Neural cell (in vitro differentiated cells): ENCODE data around the gene SPTSSA.

ENCODE experiments used
- EP300 ChIP-seq: fragments of 450-650 bp; conservative IDR thresholded peaks from 2 replicates; pipeline ENCODE4 v1.6.1; 2014; ENCODE audit warnings: antibody characterized with exemption, mild to moderate bottlenecking, moderate library complexity; ENCODE audit not compliant: poor library complexity, severe bottlenecking
- MXI1 ChIP-seq: fragments of 450-650 bp; conservative IDR thresholded peaks from 2 replicates; pipeline ENCODE4 v1.6.1; 2014; ENCODE audit warnings: antibody characterized with exemption, mild to moderate bottlenecking; ENCODE audit not compliant: poor library complexity, severe bottlenecking
- POLR2AphosphoS5 ChIP-seq: IDR thresholded peaks from 2 replicates; pipeline ENCODE4 v1.6.1; 2012
- RAD21 ChIP-seq: fragments of 450-650 bp; conservative IDR thresholded peaks from 2 replicates; pipeline ENCODE4 v1.6.1; 2014; ENCODE audit warnings: antibody characterized with exemption, mild to moderate bottlenecking, moderate library complexity
- TF ChIP-seq, protein P1 (sequence below): fragments of 450-650 bp; IDR thresholded peaks from 2 replicates; pipeline ENCODE4 v1.5.1; 2014; ENCODE audit warnings: antibody characterized with exemption, mild to moderate bottlenecking, moderate library complexity; ENCODE audit not compliant: poor library complexity, severe bottlenecking
- TF ChIP-seq, protein P2 (sequence below): IDR thresholded peaks from 2 replicates; pipeline ENCODE4 v1.6.1; 2012; ENCODE audit warnings: borderline replicate concordance

DNA sequence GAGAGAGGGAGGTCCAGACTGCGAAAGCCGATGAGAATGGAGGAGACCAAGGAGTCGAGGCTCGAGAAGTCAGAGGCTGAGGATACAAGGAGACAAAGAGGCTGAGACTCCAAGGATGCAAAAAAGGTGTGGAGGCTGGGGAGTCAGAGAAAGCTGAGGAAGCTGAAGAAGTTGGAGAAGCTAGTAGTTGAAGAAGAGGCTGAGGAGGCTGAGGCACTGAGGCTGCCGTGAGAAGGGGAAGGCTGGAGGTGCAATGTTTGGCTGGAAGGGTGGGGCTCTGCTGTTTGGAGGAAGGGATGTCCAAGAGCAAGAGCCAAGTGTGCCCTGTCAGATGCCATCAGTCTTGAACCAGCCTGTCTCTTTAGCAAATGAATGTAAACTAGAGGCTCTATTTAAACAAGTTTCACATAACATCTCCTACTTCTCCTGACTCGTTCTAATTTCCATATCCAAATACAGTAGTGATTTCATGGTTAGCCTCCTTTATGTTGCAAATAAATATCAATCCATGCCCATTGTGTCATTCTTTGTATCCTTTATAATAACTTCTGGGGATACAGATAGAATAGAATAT is 10.8 kb upstream of the SPTSSA start:
- TF ChIP-seq MXI1 (no peak), RAD21 (no peak), EP300 (no peak), POLR2AphosphoS5 (no peak)
- TF ChIP-seq, protein P1, sequence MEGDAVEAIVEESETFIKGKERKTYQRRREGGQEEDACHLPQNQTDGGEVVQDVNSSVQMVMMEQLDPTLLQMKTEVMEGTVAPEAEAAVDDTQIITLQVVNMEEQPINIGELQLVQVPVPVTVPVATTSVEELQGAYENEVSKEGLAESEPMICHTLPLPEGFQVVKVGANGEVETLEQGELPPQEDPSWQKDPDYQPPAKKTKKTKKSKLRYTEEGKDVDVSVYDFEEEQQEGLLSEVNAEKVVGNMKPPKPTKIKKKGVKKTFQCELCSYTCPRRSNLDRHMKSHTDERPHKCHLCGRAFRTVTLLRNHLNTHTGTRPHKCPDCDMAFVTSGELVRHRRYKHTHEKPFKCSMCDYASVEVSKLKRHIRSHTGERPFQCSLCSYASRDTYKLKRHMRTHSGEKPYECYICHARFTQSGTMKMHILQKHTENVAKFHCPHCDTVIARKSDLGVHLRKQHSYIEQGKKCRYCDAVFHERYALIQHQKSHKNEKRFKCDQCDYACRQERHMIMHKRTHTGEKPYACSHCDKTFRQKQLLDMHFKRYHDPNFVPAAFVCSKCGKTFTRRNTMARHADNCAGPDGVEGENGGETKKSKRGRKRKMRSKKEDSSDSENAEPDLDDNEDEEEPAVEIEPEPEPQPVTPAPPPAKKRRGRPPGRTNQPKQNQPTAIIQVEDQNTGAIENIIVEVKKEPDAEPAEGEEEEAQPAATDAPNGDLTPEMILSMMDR, result no peak
- TF ChIP-seq, protein P2, sequence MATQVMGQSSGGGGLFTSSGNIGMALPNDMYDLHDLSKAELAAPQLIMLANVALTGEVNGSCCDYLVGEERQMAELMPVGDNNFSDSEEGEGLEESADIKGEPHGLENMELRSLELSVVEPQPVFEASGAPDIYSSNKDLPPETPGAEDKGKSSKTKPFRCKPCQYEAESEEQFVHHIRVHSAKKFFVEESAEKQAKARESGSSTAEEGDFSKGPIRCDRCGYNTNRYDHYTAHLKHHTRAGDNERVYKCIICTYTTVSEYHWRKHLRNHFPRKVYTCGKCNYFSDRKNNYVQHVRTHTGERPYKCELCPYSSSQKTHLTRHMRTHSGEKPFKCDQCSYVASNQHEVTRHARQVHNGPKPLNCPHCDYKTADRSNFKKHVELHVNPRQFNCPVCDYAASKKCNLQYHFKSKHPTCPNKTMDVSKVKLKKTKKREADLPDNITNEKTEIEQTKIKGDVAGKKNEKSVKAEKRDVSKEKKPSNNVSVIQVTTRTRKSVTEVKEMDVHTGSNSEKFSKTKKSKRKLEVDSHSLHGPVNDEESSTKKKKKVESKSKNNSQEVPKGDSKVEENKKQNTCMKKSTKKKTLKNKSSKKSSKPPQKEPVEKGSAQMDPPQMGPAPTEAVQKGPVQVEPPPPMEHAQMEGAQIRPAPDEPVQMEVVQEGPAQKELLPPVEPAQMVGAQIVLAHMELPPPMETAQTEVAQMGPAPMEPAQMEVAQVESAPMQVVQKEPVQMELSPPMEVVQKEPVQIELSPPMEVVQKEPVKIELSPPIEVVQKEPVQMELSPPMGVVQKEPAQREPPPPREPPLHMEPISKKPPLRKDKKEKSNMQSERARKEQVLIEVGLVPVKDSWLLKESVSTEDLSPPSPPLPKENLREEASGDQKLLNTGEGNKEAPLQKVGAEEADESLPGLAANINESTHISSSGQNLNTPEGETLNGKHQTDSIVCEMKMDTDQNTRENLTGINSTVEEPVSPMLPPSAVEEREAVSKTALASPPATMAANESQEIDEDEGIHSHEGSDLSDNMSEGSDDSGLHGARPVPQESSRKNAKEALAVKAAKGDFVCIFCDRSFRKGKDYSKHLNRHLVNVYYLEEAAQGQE, result no peak
